ENCODE results near the gene TDRD7. TPM values are rescaled to one million over a fixed set of nuclear protein-coding genes. Genes with fewer than 3 reads are reported as not detected.

The TDRD7 gene
- total RNA-seq, 2 experiments from 2014 or later: 3.3 to 3.4 TPM

DNA sequence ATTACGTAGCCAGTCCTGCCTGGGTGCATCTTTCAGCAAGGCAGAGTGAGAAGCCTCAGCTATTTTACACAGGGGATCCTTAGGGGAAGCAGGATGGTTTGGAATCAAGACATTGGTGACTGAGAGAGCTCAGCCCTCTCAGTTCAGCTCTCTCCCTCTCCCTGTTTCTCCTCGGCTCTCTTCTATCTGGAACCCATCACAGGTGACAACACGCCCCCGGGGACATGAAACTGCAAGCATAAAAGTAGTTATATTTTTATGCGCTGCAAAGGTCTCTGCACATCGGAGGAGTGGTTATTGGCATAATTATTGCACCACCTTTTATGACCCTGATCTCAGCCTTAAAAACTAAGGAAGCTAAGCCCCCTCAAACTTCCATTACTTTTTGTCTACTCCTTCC is 103.8 kb downstream of the TDRD7 start:
- CTCF ChIA-PET: no interaction called here

DNA sequence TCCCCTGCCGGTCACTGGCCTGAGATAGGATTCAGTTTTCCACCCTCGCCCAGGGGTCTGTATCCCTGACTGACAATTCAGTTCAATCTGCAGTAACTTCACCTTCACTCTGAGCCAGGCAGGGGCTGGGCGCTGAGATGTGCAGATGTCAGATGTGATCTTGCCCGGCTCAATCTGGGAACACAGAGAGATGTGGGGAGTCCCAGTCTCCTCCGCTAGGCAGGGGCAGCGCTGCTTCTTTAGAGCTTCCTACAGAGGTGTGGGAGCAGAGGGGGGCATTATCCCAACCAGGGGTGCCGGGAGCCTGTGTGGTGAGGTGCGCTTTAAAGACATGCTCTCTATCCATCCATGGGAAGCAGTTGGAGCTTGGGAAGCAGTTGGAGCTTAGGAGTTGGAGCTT is 104.2 kb downstream of the TDRD7 start:
- ChIA-PET POLR2A (no interaction called here), CTCF (no interaction called here)

More for the DNA sequence above, 103.8 kb downstream of the TDRD7 start:
- POLR2A ChIA-PET: no interaction called here

DNA sequence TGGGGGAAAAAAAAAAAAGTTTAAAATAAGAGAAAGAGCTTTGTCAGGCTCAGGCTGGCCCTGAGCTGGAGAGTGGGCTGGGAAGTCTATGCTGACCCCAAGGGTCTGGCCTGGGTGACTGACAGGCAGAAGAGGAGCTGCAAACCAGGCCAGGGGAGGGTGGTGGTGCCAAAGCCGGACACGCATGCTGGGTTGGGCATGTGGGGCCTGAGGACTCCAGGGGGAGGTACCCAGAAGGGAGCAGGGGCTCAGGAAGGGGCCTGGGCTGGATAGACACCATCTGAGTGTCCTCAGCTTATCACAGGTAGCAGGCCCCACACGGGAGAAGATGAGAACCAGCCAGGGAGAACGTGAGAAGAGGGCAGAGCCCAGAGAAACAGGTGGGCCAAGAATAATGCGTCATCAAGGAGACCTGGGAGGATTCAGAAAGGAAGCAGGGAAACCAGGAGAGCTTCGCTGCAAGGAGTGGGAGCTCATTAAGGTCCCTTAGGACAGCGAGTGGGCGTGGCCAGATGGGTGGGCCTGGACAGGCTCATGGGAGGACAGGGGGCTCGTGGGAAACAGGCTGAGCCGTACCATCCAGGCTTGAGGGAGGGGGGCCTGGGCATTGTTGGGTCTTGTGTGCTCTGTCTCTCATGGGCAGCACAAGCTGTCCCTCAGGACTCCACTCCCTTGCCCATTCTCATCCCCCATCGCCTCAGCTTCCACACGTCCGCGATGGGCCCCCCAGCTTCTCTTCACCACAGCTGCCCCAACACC is 105.6 kb downstream of the TDRD7 start:
- CTCF ChIA-PET: interaction anchor here (1.1 kb wide), 1 partner anchor 131 kb away, joined by 3 read pairs; no protein-coding TSS in a partner anchor
- POLR2A ChIA-PET: interaction anchor here (0.7 kb wide), 1 partner anchor 12 kb away, joined by 3 read pairs; no protein-coding TSS in a partner anchor

DNA sequence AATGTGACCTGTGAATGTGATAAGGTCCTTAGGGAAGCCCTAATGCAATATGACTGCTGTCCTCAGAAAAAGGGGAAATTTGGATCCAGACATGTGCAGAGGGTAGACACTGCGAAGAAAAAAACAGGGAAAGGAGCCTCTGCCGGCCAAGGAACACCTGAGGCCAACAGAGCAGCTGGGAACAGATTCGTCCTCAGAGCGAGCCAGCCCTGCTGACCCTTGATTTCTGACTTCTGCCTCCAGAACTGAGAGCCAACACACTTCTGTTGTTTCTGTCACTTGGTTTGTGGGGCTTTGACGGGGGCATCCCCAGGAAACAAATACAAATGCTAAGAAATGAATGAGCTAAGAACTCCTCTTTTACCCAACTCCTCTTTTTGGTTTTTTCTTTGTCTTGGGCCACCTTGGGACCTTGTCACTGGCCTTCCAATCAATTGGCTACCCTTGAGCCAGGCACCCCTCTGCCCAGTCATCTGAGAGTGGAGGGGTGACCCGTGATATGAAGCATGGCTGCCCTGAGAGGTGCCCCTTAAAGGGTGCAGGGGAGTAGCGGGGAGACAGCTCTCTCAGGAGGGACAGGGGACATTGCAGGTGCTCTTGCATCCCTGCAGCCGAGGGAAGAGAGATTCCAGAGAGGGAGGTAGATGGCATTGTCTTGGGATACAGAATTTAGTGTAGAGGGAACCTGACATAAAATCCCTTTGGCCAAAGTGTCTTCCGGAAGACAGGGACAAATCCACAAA is 106.4 kb downstream of the TDRD7 start:
- POLR2A ChIA-PET: interaction anchor here (0.7 kb wide), 1 partner anchor 11 kb away, joined by 3 read pairs; no protein-coding TSS in a partner anchor
- CTCF ChIA-PET: interaction anchor here (1.1 kb wide), 1 partner anchor 132 kb away, joined by 3 read pairs; no protein-coding TSS in a partner anchor

DNA sequence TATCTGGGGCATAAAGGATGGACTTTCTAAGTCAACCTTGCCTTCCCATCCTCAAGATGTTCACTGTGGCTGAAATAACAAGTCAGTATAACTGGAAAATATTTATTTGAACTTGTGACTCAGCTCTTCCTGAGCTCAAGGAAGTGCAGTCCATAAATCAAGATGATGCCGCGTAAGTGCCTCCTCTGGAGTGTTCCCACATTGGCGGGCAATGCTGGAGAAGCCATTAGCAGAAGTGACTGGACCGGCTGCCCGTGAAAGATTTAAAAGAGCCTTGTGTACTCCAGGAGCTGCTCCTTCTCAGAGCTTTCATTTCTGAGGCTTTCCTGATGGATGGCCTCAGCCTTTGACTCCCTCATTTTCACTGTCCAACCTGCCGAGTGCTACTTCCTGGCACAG is 107.0 kb downstream of the TDRD7 start:
- POLR2A ChIA-PET: no interaction called here
- CTCF ChIA-PET: no interaction called here

DNA sequence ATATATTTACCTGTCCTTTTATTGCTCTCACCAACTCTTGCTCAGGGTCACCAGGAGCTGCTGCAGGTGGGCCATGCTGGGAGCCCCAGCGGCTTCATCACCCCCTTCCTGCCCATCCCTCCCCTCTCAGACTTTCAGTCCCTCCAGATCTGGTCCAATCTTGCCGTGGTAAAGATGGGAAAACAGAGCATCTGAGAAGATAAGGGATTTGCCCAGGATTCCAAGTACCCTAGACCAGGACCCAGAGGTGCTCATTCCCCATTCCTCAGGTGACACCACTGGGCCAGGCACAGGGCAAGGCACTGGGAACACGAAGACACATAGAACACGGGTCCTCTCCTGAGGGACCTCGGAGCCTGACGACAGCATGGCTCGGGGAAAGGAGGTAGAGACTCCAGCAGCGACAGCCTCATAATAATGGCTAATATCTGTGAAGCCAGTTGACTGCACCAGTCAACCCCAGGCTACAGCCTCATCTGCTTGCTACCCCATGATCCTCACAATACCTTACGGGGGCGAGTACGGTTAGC is 107.6 kb downstream of the TDRD7 start:
- ChIA-PET CTCF (interaction anchor here (0.6 kb wide), 1 partner anchor 10 kb away, joined by 3 read pairs; no protein-coding TSS in a partner anchor), POLR2A (no interaction called here)

DNA sequence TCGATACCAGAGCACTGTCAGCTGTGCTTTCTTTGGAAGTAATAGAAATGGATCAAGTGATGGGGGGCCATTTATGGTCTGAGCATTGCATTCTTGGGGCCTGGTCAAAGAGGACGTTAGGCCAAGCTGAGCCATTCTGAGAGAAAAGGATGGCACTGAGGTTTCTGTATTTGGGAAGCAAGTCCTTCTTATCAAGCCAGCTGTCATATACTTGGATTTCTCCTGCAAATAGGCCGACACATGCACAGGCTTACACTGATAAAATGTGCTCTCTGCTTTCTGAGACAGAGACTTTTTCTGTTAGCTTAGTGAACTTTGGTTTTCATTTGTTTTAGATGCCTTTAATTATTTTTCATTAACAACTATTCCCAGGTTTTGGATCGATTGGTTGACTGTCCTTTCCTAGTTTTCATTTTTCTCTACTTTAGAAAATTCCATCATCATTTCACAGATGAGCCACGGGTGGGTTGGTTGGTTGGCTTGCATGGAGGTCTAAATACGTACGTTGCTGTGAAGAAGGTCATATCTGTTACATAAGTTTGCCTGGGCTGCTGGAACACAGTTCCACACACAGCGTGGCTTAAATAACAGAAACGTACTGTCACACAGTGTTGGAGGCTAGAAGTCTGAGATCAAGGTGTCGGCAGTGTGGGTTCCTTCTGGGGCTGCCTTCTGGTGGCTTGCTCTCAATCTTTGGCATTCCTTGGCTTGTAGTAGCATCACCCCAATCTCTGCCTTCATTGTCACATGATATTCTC is 109.9 kb downstream of the TDRD7 start:
- CTCF ChIA-PET: no interaction called here
- POLR2A ChIA-PET: no interaction called here

DNA sequence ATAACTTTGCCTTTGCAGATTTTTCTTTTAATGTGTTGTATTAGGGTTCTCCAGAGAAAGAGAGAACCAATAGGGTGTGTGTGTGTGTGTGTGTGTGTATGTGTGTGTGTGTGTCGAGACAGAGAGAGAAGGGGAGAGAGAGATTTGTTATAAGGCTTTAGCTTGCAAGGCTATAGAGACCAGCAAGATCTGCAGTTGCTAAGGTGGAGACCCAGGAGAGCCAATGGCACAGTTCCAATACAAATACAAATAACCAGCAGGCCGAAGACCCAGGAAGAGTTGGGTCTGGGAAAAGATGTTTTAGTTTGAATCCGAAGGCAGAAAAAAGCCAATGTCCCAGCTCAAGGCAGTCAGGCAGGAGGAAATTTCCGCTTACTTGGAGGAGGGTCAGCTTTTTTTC is 112.5 kb downstream of the TDRD7 start:
- POLR2A ChIA-PET: no interaction called here
- CTCF ChIA-PET: no interaction called here

DNA sequence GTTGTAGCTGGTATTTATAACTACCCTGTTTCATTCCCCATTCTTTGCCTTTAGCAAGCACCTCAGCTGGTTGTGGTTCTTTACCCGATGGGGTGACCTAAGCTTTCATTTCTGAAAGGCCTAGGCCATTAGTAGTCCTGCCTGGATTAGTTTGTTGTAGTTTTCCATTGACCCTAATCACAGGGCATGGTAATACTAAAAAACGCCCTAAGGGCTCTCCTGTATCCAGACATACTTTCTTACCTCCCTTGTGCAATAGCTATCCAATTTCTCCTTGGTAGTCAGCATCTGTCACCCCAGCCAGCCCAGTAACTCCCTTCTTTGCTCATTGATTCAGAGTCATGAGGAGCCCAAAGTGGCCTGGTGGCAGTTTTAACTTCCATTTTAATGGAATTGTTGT is 113.6 kb downstream of the TDRD7 start:
- POLR2A ChIA-PET: no interaction called here

DNA sequence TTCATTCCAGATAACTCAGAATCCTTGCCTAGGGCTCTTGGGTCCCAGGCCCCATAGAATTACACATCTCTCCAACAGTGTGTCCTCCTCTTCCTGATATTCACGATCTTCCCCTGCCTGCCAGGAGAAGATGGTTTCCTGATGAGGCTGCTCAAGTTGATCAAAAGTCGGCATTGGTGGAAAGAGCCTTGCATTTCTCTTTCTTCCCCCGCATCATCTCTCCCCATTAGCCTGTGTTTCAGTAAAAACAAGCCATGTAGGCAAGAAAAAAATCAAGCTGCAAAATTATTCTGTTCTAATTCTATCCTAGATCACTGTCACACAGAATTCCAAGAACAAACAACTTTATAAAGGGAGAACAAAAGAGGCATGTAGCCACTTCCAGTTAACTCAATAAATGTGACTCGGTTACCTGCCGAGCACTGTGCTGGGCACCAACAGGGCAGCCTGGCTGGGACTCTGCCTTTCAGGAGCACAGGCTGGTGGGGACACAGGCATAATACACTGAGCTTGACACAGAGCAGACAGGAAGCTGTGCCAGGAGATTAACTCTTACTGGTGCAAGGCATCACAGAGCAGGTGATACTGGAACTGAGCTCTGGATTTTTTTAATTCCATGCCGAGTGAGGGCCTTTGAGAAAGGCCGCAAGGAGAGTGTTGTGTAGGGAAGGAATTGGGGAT is 115.1 kb downstream of the TDRD7 start:
- POLR2A ChIA-PET: no interaction called here
- CTCF ChIA-PET: interaction anchor here (1.7 kb wide), 1 partner anchor 58 kb away, joined by 4 read pairs; no protein-coding TSS in a partner anchor

More for the DNA sequence above, 113.6 kb downstream of the TDRD7 start:
- CTCF ChIA-PET: interaction anchor here (1.7 kb wide), 1 partner anchor 57 kb away, joined by 4 read pairs; no protein-coding TSS in a partner anchor

DNA sequence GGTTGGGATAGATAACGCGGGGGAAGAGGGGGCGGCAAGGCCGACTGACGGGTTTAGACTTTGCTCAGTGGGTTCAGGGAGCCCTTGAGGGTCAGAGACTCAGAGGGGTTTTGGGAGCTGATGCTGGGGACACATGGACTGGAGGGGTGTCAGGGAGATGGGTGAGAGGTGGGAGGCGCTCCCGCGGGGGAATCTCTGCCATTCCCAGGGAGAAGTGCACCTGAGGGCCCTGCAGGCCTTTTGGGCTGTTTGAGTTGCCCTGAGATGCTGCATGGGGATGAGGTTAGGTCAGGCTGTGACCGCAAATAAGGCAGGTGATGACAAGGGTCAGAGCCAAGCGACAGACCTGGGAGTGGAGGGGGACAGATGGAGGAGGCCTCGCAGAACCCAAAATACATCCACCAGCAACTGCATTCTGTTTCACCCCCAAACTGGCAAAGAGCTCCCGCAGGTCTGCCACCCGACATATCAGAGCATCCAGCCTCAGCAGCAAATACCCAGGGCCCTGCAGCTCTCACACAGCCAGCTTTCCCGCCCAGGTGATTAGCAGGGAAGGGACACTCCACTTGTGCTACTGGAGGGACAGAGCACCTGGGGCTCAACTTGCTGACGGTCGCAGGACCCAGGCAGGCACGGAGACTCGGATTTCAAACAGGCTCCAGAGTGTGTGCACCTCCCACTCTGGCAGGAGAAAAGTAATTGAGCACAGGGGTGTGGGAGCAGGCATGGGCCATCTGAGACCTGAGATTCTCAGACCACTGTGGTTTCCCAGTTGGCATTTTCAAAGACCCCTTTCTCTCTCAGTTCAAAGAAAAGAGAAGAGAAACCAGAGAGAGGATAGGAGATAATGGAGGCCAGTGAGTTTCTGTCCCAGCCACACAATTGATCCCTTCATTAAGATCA is 116.0 kb downstream of the TDRD7 start:
- ChIA-PET POLR2A (no interaction called here), CTCF (no interaction called here)

DNA sequence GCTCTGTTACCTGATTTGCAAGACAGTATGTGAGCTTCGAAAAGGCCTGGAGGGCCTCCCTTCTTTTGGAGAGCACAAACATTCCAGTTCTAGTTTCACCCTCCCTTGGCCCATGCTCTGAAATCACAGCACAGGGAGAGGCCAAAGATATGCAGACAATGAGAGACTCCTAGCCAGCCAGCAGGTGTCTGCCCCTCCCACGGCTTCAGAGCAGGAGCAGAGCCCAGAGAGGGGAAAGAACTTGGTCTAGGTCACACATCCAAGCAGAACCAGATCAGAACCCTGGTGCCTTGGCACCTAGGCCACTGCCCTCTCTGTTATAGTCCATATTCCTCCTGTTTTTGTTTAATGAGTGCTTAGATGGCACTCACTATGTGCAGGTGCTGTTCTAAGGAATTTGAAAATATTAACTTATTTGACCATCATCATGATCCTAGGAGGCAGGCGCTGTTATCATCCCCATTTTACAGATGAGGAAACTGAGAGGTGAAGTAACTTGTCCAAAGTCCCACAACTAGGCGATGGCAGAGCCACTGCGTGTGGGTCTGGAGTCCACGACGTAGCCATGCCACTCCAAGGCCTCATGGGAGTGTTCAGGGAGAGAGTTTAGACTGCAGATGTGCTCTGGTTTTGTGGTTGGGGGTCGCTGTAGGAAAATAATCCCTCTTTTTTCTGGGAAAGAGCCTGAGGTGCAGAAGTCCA is 116.8 kb downstream of the TDRD7 start:
- ChIA-PET POLR2A (interaction anchor here (0.7 kb wide), 1 partner anchor 11 kb away, joined by 3 read pairs; no protein-coding TSS in a partner anchor), CTCF (no interaction called here)

DNA sequence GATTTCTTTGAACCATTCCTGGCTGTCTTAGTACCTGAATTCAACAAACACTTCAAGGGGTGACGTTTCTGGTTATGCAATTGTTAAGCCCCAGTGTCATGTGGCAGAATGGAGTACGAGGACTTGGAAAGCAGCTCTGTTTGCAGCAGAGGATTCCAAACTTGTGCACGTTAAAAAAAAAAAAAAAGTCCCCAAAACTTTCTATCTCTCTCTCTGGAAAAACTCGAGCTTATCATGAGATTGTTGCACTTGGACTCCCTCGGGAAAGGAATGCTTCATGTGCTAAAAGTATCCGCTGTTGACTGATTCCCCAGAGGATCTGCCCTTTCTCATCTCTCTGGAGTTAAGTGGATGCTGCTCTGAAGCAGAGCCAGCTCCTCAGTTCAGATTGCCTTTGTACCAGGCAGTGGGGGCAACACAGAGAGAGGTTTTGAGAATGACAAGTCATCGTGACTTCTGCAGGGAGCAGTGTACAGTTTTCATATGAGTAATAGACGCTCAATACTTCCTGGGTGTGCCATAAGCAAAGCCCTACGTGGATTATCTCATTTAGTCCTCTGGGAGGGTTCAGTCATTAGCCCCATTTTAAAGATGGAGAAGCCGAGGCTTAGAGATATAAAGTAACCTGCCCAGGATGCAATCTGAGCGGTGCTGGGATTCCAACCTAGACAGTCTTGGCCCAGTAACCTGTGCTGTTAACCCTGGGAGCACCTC is 117.6 kb downstream of the TDRD7 start:
- CTCF ChIA-PET: no interaction called here
- POLR2A ChIA-PET: interaction anchor here (0.7 kb wide), 1 partner anchor 11 kb away, joined by 3 read pairs; no protein-coding TSS in a partner anchor

DNA sequence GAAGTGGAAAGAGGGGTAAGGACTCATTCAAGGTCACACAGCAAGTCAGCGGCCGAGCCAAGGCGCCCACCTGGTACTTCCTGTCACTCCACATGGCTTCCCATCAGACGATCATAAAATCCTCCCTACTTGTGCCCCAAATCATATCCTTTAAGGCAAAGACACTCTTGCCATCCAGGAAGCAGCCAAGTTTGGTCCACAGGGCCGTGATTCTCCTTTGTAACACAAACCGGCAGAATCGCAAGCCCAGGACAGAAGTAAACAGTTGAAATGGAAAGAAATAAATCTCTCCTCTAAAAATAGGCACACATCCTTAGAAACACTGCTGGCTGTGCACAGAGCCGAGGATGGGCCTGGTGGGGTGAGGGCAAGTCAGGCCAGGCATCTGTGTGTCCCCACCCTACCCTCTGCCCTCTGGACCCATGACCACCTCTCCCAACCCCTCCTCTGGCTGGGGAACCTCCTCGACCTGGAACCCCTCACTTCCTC is 120.0 kb downstream of the TDRD7 start:
- CTCF ChIA-PET: no interaction called here

DNA sequence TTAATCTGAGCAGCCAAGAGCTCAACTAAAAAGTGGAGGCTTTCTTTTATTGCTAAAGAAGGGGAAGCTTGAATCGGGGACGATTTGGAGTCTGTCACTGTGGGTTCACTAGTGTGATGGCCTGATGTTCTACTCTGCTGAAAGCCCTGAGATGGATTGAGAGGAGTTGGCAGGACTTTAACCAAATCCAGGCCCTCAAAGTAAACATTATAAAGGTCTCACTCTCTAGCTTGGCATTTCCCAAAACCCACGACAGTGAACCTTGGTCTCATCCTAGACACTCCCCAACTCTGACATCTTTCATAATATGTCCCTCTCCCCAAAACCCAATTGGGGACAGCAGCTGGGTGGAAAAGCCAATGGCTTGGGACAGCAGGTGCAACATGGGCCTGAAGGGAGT is 122.3 kb downstream of the TDRD7 start:
- ChIA-PET POLR2A (no interaction called here), CTCF (interaction anchor here (1.9 kb wide), 1 partner anchor 65 kb away, joined by 4 read pairs; no protein-coding TSS in a partner anchor)

More for the DNA sequence above, 120.0 kb downstream of the TDRD7 start:
- POLR2A ChIA-PET: no interaction called here

DNA sequence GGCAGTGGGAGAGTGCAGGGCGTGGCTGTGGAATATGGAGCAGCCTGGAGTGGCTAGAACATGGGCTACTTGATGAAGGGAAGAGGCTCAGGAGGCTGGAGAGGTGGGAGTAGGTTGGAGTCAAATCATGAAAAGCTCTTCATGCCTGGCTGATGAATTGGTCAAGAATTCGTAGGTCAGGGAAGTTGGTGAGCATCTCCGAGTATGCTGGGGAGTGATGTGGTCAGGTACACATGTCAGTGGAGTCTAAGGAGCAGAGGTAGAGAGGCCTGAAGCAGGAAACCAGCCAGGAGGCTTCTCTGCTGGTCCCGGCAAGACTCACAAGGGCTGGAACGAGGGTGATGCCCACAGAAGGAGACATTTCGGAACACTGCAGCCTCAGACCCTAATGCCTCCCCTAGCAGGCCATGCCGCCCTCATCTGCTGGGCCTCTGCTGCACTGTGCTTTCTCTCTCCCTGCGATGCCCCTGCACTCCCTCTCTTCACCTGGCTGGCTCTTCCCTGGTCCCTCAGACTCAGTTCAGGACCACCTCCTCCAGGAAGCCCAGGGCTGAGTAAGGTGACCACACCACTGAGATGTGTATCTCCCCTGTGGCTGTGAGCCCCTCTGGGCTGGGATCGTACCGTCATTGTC is 123.2 kb downstream of the TDRD7 start:
- CTCF ChIA-PET: interaction anchor here (1.9 kb wide), 1 partner anchor 64 kb away, joined by 4 read pairs; no protein-coding TSS in a partner anchor
- POLR2A ChIA-PET: no interaction called here

Data from activated CD8-positive, alpha-beta memory T cell treated with anti-CD3 and anti-CD28 coated beads for 36 hours (primary cell).